ENCODE results near the gene CFAP221. TPM values are rescaled to one million over a fixed set of nuclear protein-coding genes. Genes with fewer than 3 reads are reported as not detected.

Gene CFAP221
- total RNA-seq, 1 donor, result not detected

DNA sequence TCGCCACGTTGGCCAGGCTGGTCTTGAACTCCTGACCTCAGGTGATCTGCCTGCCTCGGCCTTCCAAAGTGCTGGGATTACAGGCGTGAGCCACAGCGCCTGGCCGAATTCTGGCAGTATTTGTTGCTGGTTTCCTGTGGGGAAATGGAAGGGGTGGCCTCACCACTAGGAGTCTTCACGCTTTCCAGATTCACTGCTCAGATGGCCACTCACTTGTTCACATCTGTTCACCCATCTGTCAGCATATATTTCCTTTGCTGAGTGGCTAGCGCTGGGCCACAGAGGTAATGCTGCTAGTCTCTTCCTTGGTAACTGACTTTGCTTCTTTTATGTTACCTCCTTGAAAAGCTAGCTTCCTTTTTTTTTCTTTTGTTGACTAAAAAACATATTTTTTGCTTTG lies 162.0 kb downstream of the CFAP221 start:
- DNase-seq (ENCODE audit: low read depth), result no peak

More for the DNA sequence above, 162.0 kb downstream of the CFAP221 start:
- H3K4me3 ChIP-seq (ENCODE audit: low read depth, low read length), result no peak overlapping the region
- TF ChIP-seq, protein P1, sequence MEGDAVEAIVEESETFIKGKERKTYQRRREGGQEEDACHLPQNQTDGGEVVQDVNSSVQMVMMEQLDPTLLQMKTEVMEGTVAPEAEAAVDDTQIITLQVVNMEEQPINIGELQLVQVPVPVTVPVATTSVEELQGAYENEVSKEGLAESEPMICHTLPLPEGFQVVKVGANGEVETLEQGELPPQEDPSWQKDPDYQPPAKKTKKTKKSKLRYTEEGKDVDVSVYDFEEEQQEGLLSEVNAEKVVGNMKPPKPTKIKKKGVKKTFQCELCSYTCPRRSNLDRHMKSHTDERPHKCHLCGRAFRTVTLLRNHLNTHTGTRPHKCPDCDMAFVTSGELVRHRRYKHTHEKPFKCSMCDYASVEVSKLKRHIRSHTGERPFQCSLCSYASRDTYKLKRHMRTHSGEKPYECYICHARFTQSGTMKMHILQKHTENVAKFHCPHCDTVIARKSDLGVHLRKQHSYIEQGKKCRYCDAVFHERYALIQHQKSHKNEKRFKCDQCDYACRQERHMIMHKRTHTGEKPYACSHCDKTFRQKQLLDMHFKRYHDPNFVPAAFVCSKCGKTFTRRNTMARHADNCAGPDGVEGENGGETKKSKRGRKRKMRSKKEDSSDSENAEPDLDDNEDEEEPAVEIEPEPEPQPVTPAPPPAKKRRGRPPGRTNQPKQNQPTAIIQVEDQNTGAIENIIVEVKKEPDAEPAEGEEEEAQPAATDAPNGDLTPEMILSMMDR (IDR thresholded peaks at IDR 0.05; ENCODE audit: insufficient read depth, low read length), result no peak

Other genes starting within 250 kb of the CFAP221 start
- 8.6 and 21.4 TPM in 2 replicates for gene C2orf76, start 177.6 kb upstream of the CFAP221 start, total RNA-seq (ENCODE audit: low replicate concordance)
- 47.7 and 123 TPM in 2 replicates for gene DBI, start 177.5 kb upstream of the CFAP221 start, total RNA-seq (ENCODE audit: low replicate concordance)
- not detected in 2 replicates for gene TMEM37, start 112.6 kb upstream of the CFAP221 start, total RNA-seq (ENCODE audit: low replicate concordance)
- gene SCTR, start 20.0 kb upstream of the CFAP221 start, total RNA-seq (ENCODE audit: low replicate concordance), result not detected in 2 replicates
- 1.9 and 6.6 TPM in 2 replicates for gene TMEM177, start 134.8 kb downstream of the CFAP221 start, total RNA-seq (ENCODE audit: low replicate concordance)
- gene PTPN4, start 215.5 kb downstream of the CFAP221 start, total RNA-seq (ENCODE audit: low replicate concordance), result 11.5 and 20.6 TPM in 2 replicates